Brain microvascular endothelial cell (primary cell): ENCODE data around the gene SREBF1.

Experiments
- DNase-seq: peaks from one replicate; pipeline ENCODE4 v3.0.0-alpha.2; 2020
- H3K27ac ChIP-seq: fragments of 250-450 bp; sonication (Bioruptor Pico); 2 replicates; pipeline ENCODE4 v1.5.1; 2020; ENCODE audit warnings: mild to moderate bottlenecking, moderate library complexity
- H3K27me3 ChIP-seq: fragments of 250-450 bp; sonication (Bioruptor Pico); replicated peaks from 2 replicates; pipeline ENCODE4 v1.5.1; 2020; ENCODE audit warnings: mild to moderate bottlenecking
- H3K36me3 ChIP-seq: fragments of 250-450 bp; sonication (Bioruptor Pico); replicated peaks from 2 replicates; pipeline ENCODE4 v1.5.1; 2020; ENCODE audit warnings: mild to moderate bottlenecking
- H3K4me3 ChIP-seq: 2 replicates; pipeline ENCODE4 v1.5.1; 2011; ENCODE audit warnings: low read depth, mild to moderate bottlenecking, control low read depth, low read length, moderate library complexity
- in situ Hi-C: cut with HindIII; loops from 2 replicates; pipeline ENCODE4 v1.10.0; 2017; ENCODE audit warnings: low sequenced_read_pairs, low pct_ligation_motif_present
- TF ChIP-seq, protein P1 (sequence below): IDR thresholded peaks from 2 replicates; pipeline ENCODE4 v1.5.1; 2011; ENCODE audit warnings: low read depth, mild to moderate bottlenecking, moderate library complexity, low read length, control low read depth, inconsistent platforms; ENCODE audit errors: missing control alignments

Gene SREBF1

DNA sequence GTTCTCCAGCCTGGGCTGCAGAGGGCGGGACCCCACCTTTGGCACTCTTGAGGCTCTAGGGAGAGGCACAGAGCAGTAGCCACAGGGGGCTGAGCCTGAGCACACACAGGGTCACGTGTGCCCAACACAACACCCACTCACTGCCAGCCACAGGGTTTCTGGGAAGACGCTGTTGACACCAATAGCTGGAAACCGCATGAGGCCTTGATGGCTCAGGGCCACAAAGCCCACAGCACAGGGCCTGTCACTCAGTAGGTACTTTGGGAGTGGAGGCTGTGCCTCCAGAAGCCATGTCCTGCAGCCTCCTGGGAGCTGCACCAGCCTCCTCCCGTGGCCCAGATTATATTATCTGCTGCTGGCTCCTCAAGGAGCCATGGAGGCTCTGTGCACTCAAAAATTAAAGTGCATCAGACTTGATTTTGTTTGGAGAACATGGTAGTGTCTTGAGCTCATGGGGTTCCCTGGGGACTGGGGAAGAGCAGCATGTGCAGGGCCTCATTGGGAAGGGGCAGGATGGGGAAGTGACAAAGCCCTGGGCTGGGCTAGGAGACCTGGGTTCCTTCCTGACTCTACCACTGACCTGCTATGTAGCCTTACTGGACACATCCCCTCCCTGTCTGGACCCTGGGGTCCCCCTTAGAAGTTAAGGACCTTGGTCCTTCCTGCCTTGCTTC, 12.5 kb upstream of the SREBF1 start:
- in situ Hi-C loops = no loop called here
- TF ChIP-seq, protein P1, sequence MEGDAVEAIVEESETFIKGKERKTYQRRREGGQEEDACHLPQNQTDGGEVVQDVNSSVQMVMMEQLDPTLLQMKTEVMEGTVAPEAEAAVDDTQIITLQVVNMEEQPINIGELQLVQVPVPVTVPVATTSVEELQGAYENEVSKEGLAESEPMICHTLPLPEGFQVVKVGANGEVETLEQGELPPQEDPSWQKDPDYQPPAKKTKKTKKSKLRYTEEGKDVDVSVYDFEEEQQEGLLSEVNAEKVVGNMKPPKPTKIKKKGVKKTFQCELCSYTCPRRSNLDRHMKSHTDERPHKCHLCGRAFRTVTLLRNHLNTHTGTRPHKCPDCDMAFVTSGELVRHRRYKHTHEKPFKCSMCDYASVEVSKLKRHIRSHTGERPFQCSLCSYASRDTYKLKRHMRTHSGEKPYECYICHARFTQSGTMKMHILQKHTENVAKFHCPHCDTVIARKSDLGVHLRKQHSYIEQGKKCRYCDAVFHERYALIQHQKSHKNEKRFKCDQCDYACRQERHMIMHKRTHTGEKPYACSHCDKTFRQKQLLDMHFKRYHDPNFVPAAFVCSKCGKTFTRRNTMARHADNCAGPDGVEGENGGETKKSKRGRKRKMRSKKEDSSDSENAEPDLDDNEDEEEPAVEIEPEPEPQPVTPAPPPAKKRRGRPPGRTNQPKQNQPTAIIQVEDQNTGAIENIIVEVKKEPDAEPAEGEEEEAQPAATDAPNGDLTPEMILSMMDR = no peak
- H3K27me3 ChIP-seq = no peaks in the 10 kb centered on the region
- H3K27ac ChIP-seq = peak overlapping the region; percentile 62
- H3K4me3 ChIP-seq = no peak overlapping the region
- no peaks in the 10 kb centered on the region for H3K36me3 ChIP-seq
- peak; percentile 43 for DNase-seq

GRCh38 chr17:17848311-17849082, 11.7 kb upstream of the SREBF1 start:
- Histone ChIP-seq H3K27ac (no peak overlapping the region), H3K4me3 (no peak overlapping the region), H3K27me3 (no peaks in the 10 kb centered on the region), H3K36me3 (no peaks in the 10 kb centered on the region)
- DNase-seq = no peak
- in situ Hi-C loops = no loop called here
- TF ChIP-seq, protein P1 = no peak

DNA sequence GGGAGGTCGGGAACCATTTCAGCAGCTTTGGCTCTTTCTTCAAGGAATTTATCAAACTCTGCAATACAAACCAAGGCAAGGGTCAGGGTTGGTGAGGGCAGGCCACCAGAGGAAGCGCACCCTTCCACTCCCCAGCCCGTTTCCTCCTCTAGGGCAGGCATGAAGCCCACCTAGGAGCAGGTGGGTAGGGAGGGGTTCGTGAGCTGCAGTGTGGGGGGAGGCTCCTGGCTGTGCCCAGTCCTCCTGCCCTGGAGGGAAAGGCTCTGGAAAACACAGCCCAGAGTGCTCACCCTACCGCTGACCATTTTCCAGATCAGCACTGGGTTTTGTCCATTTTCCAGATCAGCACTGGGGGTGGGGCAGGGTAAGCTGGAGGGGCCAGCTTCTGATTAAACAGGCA, 10.9 kb upstream of the SREBF1 start:
- no peak overlapping the region for H3K27ac ChIP-seq
- TF ChIP-seq, protein P1 = no peak
- H3K36me3 ChIP-seq = no peaks in the 10 kb centered on the region
- in situ Hi-C loops = no loop called here
- DNase-seq = no peak
- no peaks in the 10 kb centered on the region for H3K27me3 ChIP-seq
- no peak overlapping the region for H3K4me3 ChIP-seq

GRCh38 chr17:17847118-17847689, 10.4 kb upstream of the SREBF1 start:
- Histone ChIP-seq H3K36me3 (no peaks in the 10 kb centered on the region), H3K4me3 (no peak overlapping the region), H3K27ac (no peak overlapping the region), H3K27me3 (no peaks in the 10 kb centered on the region)
- in situ Hi-C loops = no loop called here
- DNase-seq = no peak
- TF ChIP-seq, protein P1 = no peak

DNA sequence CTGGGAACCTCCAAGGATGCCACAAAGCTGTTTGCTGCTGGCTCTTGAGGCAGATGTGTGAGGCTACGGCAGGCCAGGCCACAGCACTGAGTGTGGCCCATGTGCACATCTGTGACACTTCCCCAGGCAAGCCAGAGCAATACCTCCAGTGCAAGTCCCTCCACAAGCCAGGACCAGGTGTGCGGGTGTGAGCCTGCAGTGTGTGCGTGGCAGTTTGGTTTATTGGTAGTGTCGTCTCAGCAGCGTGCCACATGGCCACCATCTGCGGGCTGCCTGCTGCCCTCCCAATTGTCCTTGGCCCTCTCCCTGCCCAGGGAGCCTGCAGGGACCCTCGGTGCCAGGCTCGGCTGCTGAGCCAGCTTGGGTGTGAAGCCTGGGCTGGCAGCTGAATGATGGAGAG, 9.9 kb upstream of the SREBF1 start:
- Histone ChIP-seq H3K27me3 (no peaks in the 10 kb centered on the region), H3K36me3 (no peaks in the 10 kb centered on the region), H3K4me3 (no peak overlapping the region), H3K27ac (no peak overlapping the region)
- DNase-seq = no peak
- in situ Hi-C loops = no loop called here
- TF ChIP-seq, protein P1 = no peak
